CD4-positive, alpha-beta T cell treated with Interleukin-6 for 4 hours (primary cell): ENCODE measurements around the gene MYOCD.

Source experiments
- DNase-seq: peaks from one replicate; pipeline ENCODE4 v3.0.0-alpha.2; 2020; ENCODE audit warnings: mixed read lengths

The MYOCD gene

DNA sequence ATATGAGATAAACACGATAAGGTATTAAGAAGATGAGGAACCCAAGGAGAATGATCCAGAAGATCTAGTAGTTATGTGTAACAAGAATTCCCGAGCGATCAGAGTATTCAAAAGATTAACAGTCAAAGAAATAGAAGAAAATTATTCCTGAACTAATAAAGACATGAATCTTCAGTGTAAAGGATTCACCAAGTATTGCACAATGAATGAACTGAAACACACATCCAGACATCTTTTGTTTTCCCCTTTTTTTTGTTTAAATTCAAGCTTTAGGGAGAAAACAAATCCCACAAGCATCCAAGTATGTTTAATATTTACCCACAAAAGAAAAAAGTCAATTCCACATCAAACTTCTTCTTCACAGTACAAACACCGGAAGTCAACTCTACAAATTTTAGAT, 23.7 kb upstream of the MYOCD start:
- no peak for DNase-seq

DNA sequence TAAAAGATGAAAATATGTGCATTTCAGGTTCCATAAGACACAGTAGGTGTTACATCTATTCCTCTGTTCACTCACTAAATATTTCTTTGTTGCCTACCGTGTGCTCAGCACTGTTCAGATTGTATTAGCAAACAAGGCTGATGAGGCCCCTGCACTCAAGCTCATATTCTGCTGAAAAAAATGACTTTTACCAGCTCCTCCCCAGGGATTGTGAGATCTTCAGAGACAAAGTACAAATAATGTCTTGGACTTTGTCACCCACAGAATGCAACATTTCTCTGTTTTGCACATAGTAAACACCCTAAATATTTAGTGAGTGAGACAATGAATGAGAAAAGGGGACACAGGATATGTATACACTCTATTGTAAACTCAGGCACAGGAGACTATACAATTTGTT, 21.9 kb upstream of the MYOCD start:
- DNase-seq = no peak

DNA sequence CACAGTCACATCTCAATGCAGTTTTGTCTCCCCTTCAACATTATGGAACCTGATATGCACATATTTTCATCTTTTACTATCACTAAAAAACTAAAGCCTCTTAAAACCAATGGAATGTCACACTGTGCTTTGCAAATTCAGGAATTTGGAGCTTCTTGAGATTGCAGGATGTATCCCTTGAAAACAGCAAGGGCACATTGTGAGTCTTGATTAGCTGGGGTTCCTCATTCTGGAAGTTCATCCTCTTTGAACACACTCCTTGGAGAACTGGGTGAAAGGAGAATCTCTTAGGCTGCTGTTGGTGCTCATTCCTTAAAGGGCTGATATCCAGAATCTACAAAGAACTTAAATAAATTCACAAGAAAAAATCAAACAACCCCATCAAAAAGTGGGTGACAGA, 21.1 kb upstream of the MYOCD start:
- DNase-seq = no peak

DNA sequence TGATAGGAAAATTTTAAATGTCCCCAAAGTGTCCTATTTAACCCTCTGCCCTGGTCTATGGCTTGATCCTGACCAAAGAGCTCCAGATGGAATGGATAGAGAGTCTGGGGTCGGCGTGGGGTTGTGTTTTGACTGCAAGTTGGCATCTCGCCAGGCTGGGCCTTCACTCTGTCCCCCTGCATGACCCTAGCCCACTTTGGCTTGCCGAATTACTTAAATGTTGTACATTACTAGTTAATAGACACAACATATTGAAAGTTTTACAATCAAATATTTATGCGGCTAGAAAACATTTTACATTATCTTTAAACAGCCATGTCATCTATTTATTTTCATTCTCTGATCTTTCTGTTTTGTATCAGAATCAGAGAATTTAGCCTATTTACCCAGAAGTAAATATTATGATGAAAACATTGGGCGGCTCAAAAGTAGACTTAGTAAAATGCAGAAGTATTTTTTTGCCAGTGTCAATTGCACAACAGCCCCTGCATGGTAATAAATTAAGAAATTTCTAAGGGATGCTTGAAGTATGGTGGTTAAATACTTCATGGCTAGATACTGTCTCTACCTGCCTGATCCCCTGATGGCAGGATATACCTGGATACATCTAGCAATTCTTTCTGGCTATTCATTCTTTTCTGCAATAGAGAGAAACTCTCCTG, 18.8 kb upstream of the MYOCD start:
- DNase-seq = no peak

DNA sequence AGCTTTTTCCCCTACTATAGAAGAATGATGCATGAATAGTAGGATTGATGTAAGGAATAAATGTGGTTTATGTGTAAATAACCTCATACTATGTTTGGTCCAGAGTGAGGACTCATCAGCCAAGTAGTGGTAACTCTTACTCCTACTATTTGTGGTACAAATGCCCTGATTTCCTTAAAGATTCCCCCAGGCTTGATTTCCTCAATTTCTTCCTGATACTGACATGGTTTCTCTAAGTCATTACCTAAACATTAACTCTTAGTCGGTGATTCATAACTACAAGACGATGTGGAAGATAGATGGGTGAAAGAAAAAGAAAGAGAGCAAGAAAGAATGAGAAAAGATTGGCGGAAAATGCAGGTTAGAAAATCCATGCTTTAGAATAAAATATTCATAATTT, 17.2 kb upstream of the MYOCD start:
- no peak for DNase-seq

DNA sequence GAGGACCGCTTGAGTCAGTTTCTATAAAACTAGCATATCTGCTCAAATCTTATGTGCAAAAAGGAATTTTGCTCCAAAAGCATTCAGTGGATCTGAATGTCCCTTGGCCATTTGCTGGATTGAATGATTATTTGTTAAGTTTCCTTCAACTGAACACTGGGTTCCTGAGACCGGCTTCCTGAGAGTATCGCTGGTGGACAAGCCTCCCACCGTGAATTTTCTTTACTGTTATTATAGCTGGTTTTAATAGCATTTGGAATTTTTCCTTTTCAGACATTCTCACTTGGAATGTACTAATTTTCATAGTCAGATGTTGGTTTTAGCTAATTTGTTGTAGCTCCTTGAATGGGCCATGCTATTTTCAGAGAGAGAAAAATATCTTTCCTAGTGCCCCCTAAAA, 9.8 kb upstream of the MYOCD start:
- no peak for DNase-seq

DNA sequence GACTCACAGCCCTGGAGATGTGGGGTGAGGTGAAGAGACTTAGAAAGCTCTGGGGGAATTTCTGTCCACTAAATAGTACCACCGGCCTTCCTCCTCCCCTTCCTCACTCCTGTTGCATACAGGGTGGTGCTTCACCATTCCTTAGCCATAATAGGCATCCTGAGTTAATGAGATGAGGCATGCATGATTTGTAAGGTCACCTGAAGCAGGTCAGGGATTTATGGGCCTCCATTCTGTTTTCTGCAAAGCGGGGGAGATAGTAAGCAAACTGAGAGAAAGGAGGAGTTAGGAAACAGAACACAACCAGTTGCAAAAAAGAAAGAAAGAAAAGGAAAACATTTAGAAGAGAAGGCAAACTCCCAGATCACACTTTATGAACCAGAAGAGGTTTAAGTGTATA, 9.3 kb upstream of the MYOCD start:
- DNase-seq = no peak

DNA sequence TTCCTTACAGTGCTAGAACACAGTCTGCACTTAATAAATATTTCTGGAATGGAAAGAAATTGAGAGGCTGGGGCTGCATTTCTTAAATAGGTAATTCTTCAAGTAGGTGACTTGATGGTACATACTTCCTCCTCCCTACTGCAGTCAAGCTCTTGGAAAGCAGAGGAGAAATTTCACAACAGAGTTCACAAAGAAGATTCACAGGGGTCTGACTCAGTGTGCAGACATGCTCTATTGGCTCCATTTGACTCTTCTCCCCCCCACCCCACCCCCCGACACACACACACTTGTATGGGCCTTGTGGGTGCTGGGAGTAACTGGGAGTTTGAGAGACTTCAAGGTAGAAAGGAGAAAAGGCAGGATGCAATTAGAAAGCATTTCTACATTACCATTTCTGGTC, 6.2 kb upstream of the MYOCD start:
- no peak for DNase-seq

DNA sequence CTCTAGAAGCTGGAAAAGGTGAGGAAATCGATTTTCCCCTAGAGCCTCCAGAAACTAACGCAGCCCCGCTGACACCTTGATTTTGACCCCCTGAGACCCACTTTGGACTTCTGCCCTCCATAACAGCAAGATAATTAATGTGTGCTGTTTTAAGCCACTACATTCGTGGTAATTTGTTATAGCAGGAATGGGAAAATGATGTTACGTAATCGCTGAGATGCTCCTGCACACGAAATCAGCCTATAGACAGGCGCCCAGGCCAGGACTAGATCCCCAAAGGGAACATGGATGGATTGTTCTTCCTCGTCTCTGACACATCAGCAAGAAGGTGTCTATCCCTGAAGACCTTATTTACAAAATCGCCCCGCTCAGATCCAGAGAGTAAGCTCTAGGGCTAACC, 1.4 kb upstream of the MYOCD start:
- no peak for DNase-seq

DNA sequence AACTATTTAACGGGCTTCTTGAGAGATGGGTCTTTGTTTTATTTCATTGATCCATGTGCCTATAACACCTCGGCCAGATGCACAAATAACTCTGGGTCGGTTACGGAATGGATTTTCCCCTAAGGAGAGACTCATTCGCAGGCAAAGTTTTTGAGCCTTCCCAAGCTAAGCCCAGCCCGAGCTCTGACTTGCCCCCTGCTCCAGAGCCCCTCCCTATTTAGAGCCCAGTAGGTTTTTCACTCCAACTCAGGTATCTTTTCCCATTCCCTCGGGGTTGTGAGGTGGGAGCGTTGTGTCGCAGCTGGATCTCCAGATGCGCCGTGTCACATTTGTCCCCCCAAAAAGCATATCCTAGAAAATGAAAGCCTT, 812 bp upstream of the MYOCD start:
- DNase-seq = no peak

DNA sequence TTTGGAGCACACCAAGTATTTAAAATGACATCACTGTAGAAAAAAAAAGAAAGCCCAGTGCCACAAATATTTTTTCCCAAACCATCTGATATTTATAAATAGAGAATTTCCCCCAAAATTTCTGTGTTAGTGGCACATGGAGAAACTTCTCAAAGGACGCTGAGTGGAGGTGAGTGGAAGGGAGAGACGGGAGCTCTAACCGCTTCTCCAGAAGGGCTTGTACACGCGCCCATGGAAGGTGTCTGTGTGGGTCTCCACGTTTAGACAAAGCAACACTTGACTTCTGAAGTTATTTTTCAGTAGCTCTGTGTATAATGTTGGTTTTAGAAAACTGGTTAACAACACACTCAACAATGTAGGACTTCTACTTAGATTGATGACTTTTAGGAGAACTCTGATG, 1.0 kb downstream of the MYOCD start:
- no peak for DNase-seq

DNA sequence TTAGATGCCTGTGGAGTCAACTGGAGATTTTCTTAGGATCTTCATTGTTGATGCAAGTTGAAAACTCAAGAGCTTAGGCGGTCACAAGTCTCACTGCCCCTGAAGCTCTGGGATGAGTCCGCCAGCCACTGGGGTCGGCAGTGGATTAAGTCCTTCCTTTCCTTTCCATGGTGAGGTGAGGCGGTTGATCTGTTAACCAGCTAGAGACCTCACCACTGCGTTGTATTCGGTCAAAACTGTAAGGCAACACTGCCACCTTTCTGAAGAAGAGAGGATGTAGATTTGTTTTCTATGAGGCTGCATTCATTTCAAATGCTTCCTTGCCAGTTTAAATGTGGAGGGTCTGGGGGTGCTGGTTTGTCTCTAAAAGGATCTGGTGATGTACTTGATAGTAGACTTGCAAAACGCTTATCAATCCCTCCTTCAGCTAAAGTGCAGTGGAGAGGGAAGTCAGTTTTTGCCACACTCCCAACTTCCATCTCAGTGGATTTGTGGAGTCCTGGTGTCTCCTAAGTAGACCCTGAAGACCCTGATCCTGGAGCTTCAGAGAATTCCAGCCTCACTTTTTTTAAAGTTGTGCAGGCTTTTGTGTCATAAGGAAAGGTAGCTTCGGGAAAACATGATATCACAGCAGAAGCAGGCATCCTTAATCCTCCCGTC, 1.7 kb downstream of the MYOCD start:
- no peak for DNase-seq

DNA sequence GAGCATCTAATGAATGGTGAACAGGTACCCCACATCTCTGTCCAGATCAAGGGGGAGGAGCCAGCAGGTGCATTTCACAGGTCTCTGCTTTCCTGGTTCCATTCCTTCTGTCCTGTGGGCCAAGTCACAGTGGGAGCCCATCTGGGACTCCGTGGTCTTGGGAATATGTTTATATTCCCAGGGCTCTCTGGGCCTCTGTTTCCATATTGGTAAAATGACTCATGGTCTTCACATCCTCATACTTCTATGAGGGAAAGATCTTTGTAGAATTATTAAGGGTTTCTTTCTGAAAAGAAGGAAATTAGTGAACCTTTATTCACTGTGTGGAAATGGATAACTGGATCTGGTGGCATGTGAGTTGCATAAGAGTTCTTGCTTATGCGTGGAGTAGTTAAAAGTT, 6.2 kb downstream of the MYOCD start:
- DNase-seq = no peak

DNA sequence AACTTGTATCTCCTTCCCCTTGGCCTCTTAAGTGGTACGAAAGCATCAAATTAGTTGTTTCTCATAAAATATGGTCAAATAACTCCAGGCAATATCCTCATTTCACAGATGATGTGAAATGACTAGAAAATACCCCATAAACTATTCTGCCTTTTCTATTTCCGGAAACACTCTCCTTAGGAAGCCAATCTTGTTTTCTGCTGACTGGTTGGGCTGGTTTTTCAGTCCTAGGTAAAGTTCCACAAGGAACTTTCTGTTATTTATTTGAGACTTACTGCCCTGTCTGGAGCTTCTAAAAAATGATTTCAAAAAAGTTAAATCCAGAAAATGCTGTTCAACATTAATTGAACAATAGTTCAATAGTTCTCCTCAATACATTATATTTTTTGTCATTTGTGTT, 7.3 kb downstream of the MYOCD start:
- DNase-seq = no peak

DNA sequence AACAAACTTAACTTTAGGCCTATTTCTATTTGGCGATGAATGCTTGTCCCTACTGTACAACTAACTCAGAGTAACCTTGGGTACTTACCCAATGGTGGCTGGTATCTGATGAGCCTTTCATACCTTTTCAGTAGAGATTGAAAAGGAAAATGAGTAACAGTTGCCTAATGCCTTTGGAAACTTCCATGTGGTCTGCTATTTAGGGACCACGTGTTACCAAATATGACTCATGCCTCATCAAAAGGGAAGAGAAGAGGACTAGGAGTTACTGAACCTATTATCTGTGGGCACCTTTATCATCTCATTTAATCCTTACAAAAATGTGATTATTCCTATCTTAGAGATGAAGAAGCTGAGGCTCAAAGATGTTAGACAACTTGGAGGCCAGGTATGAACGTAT, 8.1 kb downstream of the MYOCD start:
- no peak for DNase-seq

DNA sequence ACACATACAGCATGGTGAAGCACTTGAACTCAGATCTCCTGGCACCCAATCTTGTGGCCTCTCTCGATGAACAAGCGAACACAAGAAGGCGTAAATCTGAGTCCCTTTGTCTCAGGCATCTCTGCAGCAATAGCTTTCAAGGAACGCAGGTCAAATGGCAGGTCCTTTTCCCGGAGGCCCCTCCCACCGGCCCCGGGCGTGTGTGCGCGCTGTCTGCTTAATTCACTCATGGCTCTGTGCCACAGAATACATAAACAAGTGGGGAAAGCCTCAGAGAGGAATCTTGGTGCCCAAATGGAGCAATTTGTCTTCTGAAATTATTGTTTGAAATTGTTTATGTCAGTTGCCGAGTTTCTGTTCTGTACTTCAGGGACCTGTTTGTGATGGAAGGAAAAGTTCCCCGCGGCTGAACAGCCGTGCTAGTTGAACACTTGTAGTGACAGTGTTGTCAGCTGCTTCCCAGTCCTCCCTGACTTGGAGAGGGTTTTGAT, 14.8 kb downstream of the MYOCD start:
- no peak for DNase-seq

DNA sequence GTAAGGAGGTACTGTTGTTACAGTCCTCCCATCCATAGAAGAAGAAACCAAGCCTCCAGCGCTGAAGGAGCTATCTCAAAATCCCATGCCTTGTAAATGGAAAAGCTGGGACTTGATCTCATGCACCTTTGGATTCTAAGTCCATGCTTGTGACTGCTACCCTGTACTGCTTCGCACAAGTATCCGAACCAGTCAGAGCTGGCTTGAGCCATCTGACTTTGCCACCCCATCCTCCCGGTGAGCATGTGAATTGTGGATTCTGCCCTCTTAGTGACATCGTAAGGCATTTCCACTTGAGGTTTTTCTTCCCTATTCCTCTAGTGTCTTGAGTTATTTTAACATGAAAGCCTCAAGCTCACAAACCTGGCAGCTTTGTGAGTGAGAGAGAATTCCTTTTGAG, 15.3 kb downstream of the MYOCD start:
- no peak for DNase-seq

DNA sequence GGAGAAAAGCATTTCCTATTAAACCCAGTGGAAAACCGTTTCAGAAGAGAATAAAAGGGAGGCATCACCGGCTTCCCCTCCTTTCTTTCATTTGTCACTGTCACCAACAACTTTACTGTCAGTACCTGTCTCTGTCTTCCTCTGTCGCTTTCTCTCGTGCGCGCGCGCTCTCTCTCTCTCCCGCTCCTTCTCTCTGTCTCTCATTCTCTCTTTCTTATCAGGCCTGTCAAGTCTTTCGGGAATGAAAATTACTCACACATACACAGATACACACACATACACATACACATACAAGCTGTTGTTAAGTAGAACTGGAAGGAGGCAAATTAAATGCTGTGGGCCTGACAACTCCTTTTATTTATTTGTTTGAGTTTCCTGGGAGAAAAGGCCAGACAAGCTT, 17.6 kb downstream of the MYOCD start:
- no peak for DNase-seq

DNA sequence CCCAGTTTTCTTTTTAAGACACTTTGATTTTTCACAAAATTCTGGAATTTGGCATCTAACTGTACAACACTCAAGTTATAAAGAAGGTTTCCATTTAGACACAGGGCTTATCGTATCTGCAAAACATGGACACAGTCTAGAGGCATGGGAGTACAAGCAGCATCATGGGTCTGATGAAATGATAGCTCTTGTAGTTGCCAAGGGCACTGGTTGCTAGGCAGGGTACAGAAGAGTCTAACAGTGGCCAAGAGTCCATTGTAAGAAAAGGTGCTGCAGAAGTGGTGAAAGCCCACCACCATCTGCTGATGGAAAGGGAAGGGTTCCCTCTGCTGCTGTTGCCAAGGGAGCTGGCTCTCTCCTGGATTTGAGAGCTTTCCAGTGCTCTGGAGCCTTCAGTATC, 20.8 kb downstream of the MYOCD start:
- no peak for DNase-seq

DNA sequence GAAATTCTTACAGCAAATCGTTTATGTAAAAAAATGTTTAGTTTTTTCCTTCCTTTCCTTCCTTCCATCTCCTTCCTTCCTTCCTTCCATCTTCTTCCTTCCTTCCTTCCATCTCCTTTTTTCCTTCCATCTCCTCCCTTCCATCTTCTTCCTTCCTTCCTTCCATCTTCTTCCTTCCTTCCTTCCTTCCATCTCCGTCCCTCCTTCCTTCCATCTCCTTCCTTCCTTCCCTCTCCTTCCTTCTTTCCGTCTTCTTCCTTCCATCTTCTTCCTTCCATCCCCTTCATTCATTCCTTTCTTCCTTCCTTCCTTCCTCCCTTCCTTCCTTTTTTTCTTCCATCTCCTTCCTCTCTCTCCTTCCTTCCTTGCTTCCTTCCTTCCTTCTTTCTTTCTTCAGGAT, 22.7 kb downstream of the MYOCD start:
- DNase-seq = no peak

DNA sequence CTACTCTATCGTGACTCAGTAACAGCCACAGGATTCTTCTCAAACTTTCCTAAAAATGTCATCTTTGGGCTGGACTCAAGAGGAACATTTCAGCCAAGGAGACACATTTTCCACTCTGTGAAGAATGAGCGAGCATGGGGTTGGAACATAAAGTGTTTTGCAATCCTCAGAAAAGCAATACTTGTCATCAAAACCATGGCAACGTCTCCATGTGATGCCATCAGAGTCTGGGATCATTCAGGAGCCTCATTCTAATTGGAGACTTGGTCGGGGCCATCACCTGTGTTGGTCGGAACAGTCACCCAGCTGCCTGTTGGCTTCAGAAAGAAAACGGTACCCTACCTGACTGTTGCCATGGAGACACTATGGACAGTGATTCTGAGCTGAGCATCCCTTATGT, 25.5 kb downstream of the MYOCD start:
- no peak for DNase-seq

DNA sequence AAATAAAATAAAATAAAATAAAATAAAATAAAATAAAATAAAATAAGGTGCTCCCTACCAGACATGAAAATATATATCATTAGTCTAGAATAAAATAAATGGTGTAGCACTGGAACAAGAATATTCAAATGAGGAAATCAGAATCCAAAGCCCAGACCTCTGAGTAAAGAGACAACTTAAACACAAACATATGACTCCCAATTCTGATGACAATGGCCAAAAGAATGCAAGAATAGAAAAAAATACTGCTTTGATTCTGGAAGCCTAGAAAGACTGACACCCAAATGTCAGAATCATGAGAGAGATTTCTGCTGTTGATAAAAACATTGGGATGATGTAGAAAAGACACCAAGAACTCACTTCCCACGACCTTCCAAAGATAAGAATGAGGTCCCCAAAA, 27.9 kb downstream of the MYOCD start:
- DNase-seq = no peak

DNA sequence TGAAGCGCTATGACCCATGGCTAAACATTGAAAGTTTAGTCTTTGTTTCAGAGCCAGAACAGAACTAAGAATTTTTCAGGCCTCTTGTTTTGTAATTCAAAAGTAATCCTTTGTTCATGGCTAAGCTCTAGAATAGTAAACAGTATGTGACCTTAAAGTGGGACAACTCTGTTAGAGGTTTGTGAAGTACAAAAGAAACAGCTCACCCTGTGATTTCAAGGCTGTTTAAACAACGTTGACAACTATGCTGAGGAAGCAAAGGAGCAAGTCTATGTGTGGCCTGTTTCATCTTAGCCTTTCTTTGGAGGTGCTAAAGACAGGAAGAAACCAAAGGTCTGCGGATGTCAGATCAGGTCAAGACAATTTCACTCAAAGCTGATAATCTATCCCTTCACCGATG, 40.4 kb downstream of the MYOCD start:
- no peak for DNase-seq

DNA sequence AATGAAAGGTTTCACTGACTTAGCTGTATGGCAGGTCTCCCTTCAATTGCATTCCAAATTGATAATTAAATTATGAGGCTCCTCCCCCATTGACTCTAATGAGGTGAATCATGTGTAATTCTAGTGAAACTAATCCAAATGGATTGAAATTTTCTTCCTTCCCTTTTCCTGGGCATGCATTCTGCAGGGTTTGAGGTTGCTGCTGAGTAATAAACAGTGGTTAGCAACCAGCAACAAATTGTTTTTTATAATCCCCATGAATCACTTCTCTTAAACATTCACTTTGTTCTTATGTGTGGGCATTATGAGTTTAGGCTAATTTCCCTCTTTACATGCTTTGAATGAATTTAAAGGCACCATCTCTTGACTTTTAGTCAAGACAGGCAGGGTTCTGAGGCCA, 43.4 kb downstream of the MYOCD start:
- no peak for DNase-seq

DNA sequence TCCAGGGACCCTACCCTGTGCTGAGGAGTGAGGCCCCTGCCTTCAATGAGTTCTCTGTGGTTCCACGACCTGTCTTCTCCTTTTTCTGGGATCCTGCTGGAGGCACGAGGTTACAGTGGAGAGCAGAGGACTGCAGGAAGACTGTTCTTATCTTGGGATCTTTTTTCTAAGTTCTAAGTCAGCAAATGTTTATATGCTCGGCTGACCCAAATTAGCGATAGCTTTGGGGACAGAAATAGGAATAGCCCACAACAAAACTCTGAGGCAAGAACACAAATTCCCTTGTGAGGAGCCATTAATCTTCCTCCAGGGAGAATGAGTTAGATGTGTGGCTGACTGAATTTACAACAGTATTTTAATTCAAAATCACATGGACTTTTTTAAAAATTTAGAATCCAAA, 46.7 kb downstream of the MYOCD start:
- no peak for DNase-seq
